Upper lobe of left lung (tissue), 6 donors: ENCODE data around the gene IGSF10. TPM values are rescaled to one million over a fixed set of nuclear protein-coding genes. Genes with fewer than 3 reads are reported as not detected.

Experiments used
- ATAC-seq, 2 donors: fragments of 200-7000 bp; cut with Tn5 transposase; one replicate each; pipeline ENCODE4 v1.9.1; 2022; ENCODE audit warnings: mild to moderate bottlenecking in 2 of 2, moderate library complexity in 2 of 2; ENCODE audit not compliant: low FRiP score in 2 of 2
- DNase-seq, 2 donors: peaks; one replicate each; pipeline ENCODE4 v3.0.0-alpha.2; 2019 to 2020
- H3K27ac ChIP-seq, 4 donors: fragments of 200-600 bp; sonication (generic); one replicate each; pipeline ENCODE4 v1.5.1; 2016 to 2019
- H3K27me3 ChIP-seq, 4 donors: fragments of 200-600 bp; sonication (generic); one replicate each; pipeline ENCODE4 v1.5.1; 2017 to 2019
- H3K36me3 ChIP-seq, 4 donors: fragments of 200-600 bp; sonication (generic); one replicate each; pipeline ENCODE4 v1.5.1; 2016 to 2019
- H3K4me1 ChIP-seq, 4 donors: fragments of 200-600 bp; sonication (generic); one replicate each; pipeline ENCODE4 v1.5.1; 2018 to 2019
- H3K4me3 ChIP-seq, 4 donors: fragments of 200-600 bp; sonication (generic); one replicate each; pipeline ENCODE4 v1.5.1; 2017 to 2019; ENCODE audit warnings: mild to moderate bottlenecking in 2 of 4, moderate library complexity in 1 of 4
- H3K9me3 ChIP-seq, 4 donors: fragments of 200-600 bp; sonication (generic); one replicate each; pipeline ENCODE4 v1.5.1; 2018 to 2019
- EP300 ChIP-seq, 4 donors: sonication (generic); formaldehyde crosslinking; IDR thresholded peaks; one replicate each; pipeline ENCODE4 v1.5.1; 2017; ENCODE audit warnings: antibody characterized with exemption in 4 of 4, control low read depth in 2 of 4
- POLR2A ChIP-seq, 4 donors: fragments of 450-650 bp; IDR thresholded peaks; one replicate each; pipeline ENCODE4 v1.5.1; 2016 to 2017; ENCODE audit warnings: antibody characterized with exemption in 4 of 4, mild to moderate bottlenecking in 2 of 4
- POLR2AphosphoS5 ChIP-seq, 2 donors: sonication (generic); formaldehyde crosslinking; IDR thresholded peaks; one replicate each; pipeline ENCODE4 v1.5.1; 2017; ENCODE audit warnings: antibody characterized with exemption in 2 of 2
- WGBS, 2 donors: methylation state at CpG; one replicate each; pipeline ENCODE4 v1.1.5; 2017 to 2018; 5-methylcytosine and 5-hydroxymethylcytosine counted together
- total RNA-seq, 6 donors: library from RNA; depleted of rRNA in 4 of 6; stranded (reverse); fragments of >200 nt in 4 of 6; gene quantifications; one replicate each; pipeline versions ENCODE4 v1.1.0 to v1.2.1, GENCODE V29; 2016 to 2021
- TF ChIP-seq, protein P1 (sequence below), 6 experiments: fragments of 450-650 bp in 4 of 6; fragments of 200-600 bp in 2 of 6; sonication (generic) in 2 of 6; IDR thresholded peaks; one replicate each; pipeline ENCODE4 v1.5.1; 2016 to 2019; ENCODE audit warnings: antibody characterized with exemption in 6 of 6
- donor health status: DM: no; HTN: no; CAD: no; lungs with moderate emphysema.
- donor health status: DM: no; HTN: yes; CAD: no; lungs with severe emphysema.

The IGSF10 gene
- total RNA-seq, 6 donors from 2014 or later = 9.2 to 27.2 (median 22.9) TPM

DNA sequence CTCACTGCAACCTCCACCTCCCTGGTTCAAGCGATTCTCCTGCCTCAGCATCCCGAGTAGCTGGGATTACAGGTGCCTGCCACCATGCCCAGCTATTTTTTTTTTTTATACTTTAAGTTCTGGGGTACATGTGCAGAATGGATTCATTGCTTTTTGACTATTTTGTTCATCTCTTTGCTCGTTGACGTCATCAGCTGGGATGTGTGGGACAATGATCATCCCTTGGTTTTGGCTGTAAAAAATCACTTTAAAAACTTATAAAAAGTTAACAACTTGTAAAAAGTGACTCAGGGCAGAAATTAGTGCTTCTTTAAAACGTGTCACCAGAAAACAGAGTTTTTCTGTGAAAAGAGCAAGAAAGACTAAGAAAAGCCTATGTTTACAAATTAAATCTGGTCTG lies 37.8 kb downstream of the IGSF10 start:
- Histone ChIP-seq H3K9me3 (no peaks in the 10 kb centered on the region), H3K4me1 (no peaks in the 10 kb centered on the region), H3K4me3 (no peak overlapping the region), H3K36me3 (no peaks in the 10 kb centered on the region), H3K27me3 (no peaks in the 10 kb centered on the region), H3K27ac (no peak overlapping the region)
- DNase-seq (no peak), ATAC-seq (no peak)
- TF ChIP-seq POLR2AphosphoS5 (IDR thresholded peaks at IDR 0.05) = no peak
- TF ChIP-seq POLR2A (IDR thresholded peaks at IDR 0.05) = no peak
- TF ChIP-seq, protein P1, sequence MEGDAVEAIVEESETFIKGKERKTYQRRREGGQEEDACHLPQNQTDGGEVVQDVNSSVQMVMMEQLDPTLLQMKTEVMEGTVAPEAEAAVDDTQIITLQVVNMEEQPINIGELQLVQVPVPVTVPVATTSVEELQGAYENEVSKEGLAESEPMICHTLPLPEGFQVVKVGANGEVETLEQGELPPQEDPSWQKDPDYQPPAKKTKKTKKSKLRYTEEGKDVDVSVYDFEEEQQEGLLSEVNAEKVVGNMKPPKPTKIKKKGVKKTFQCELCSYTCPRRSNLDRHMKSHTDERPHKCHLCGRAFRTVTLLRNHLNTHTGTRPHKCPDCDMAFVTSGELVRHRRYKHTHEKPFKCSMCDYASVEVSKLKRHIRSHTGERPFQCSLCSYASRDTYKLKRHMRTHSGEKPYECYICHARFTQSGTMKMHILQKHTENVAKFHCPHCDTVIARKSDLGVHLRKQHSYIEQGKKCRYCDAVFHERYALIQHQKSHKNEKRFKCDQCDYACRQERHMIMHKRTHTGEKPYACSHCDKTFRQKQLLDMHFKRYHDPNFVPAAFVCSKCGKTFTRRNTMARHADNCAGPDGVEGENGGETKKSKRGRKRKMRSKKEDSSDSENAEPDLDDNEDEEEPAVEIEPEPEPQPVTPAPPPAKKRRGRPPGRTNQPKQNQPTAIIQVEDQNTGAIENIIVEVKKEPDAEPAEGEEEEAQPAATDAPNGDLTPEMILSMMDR (IDR thresholded peaks at IDR 0.05) = no peak
- WGBS, 2 donors = 84 to 91% methylated on average over 5 of the region's 5 CpGs

DNA sequence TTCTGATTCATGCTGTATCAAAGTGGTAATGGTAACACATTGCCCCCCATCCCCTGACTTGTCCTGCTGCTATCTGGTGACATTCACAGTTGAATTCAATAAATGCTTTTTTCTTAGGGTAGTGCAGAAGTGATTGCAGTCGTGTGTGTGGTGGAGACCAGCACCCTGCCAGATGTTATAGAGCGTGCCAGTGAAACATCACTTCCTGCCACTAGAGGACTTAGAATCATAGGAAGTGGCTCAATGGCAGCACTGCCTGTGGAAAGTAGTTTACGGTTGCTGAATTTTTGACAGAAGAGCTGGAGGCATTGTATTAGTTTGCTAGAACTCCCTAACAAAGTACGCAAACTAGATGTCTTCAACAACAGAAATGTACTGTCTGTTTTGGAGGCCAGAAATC lies 38.9 kb downstream of the IGSF10 start:
- TF ChIP-seq EP300 (IDR thresholded peaks at IDR 0.05) = no peak
- no peak for TF ChIP-seq POLR2A (IDR thresholded peaks at IDR 0.05)
- no peak for TF ChIP-seq POLR2AphosphoS5 (IDR thresholded peaks at IDR 0.05)
- TF ChIP-seq, protein P1 (IDR thresholded peaks at IDR 0.05) = no peak
- Histone ChIP-seq H3K9me3 (no peaks in the 10 kb centered on the region), H3K4me1 (no peaks in the 10 kb centered on the region), H3K27ac (no peak overlapping the region), H3K36me3 (no peaks in the 10 kb centered on the region), H3K4me3 (no peak overlapping the region), H3K27me3 (no peaks in the 10 kb centered on the region)
- 68 to 73% methylated on average over 4 of the region's 4 CpGs for whole genome bisulfite sequencing, 2 donors
- DNase-seq (no peak), ATAC-seq (peak in 1 of 2 donors; percentile 26)

GRCh38 chr3:151419806-151420205 lies 41.1 kb downstream of the IGSF10 start:
- WGBS, 2 donors = 75 to 86% methylated on average over 6 of the region's 6 CpGs
- ATAC-seq (no peak), DNase-seq (no peak)
- H3K27me3 ChIP-seq = no peaks in the 10 kb centered on the region
- no peaks in the 10 kb centered on the region for H3K4me1 ChIP-seq
- no peak overlapping the region for H3K4me3 ChIP-seq
- no peaks in the 10 kb centered on the region for H3K9me3 ChIP-seq
- no peaks in the 10 kb centered on the region for H3K36me3 ChIP-seq
- no peak for TF ChIP-seq POLR2A (IDR thresholded peaks at IDR 0.05)
- no peak for TF ChIP-seq POLR2AphosphoS5 (IDR thresholded peaks at IDR 0.05)
- TF ChIP-seq, protein P1 (IDR thresholded peaks at IDR 0.05) = no peak
- TF ChIP-seq EP300 (IDR thresholded peaks at IDR 0.05) = no peak
- H3K27ac ChIP-seq = no peak overlapping the region

- ATAC-seq = peak in 1 of 2 donors; percentile 92
- no peaks in the 10 kb centered on the region for H3K4me1 ChIP-seq
- no peak overlapping the region for H3K4me3 ChIP-seq
- no peaks in the 10 kb centered on the region for H3K27me3 ChIP-seq
- H3K27ac ChIP-seq = no peak overlapping the region
- no peak for DNase-seq
- WGBS, 2 donors = 29 to 68% methylated on average over 1 of the region's 1 CpG
- H3K36me3 ChIP-seq = no peaks in the 10 kb centered on the region
- H3K9me3 ChIP-seq = no peaks in the 10 kb centered on the region
- TF ChIP-seq, protein P1 (IDR thresholded peaks at IDR 0.05) = no peak
These were observed 45.6 kb downstream of the IGSF10 start for GRCh38 chr3:151415289-151415688.

DNA sequence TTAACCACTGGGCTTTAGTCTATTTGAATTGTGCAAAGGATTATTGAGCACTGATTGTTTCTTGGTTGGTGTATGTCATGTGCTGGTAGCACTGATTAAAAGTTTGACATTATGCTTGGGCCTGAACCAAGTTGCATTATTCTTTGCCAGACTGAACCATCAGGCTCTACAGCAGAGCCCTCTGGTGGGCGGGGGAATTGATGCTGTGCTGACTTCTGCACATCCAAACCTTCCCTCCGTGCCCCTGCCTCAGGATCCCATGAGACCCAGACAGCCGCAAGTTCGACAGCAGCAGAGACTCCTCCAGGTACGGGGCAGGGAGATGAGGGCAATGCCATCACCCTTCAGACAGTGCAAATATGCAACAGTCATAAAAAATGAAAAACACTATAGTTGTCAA lies 47.9 kb downstream of the IGSF10 start:
- H3K27me3 ChIP-seq = no peaks in the 10 kb centered on the region
- H3K9me3 ChIP-seq = no peaks in the 10 kb centered on the region
- H3K4me1 ChIP-seq = no peaks in the 10 kb centered on the region
- TF ChIP-seq POLR2A (IDR thresholded peaks at IDR 0.05) = no peak
- no peak for TF ChIP-seq EP300 (IDR thresholded peaks at IDR 0.05)
- TF ChIP-seq, protein P1 (IDR thresholded peaks at IDR 0.05) = no peak
- no peak for TF ChIP-seq POLR2AphosphoS5 (IDR thresholded peaks at IDR 0.05)
- no peaks in the 10 kb centered on the region for H3K36me3 ChIP-seq
- no peak overlapping the region for H3K4me3 ChIP-seq
- no peak for DNase-seq
- H3K27ac ChIP-seq = no peak overlapping the region
- ATAC-seq = no peak
- WGBS, 2 donors = 77 to 82% methylated on average over 3 to 5 of the region's 5 CpGs
